HG03354 (cell line): Measurements from ENCODE around the gene CDHR3.
A peak's percentile ranks its signal among the peaks of the same experiment; 100 is the strongest.

Experiments used
- ATAC-seq: cut with Tn5 transposase; IDR thresholded peaks from one replicate; pipeline ENCODE4 v1.9.1; 2021; ENCODE audit warnings: mild to moderate bottlenecking; ENCODE audit not compliant: unreplicated experiment, poor library complexity, severe bottlenecking

CDHR3 gene

GRCh38 chr7:106058928-106059324 is 95.9 kb downstream of the CDHR3 start:
- ATAC-seq = no peak

- no peak for ATAC-seq
Observed at GRCh38 chr7:106059556-106059955, 96.5 kb downstream of the CDHR3 start.

GRCh38 chr7:106060394-106060920 is 97.4 kb downstream of the CDHR3 start:
- no peak for ATAC-seq

- peak; percentile 50 for ATAC-seq
Observed at GRCh38 chr7:106061301-106061979, 98.4 kb downstream of the CDHR3 start.

GRCh38 chr7:106062006-106062405 is 98.9 kb downstream of the CDHR3 start:
- ATAC-seq = no peak

GRCh38 chr7:106062521-106062931 is 99.5 kb downstream of the CDHR3 start:
- ATAC-seq = no peak

- no peak for ATAC-seq
Observed at GRCh38 chr7:106063024-106063423, 100.0 kb downstream of the CDHR3 start.

- ATAC-seq = no peak
Observed at GRCh38 chr7:106063692-106064091, 100.6 kb downstream of the CDHR3 start.

- ATAC-seq = no peak
Observed at GRCh38 chr7:106064316-106064715, 101.3 kb downstream of the CDHR3 start.

- ATAC-seq = no peak
Observed at GRCh38 chr7:106064771-106065574, 101.9 kb downstream of the CDHR3 start.

GRCh38 chr7:106065575-106066500 is 102.8 kb downstream of the CDHR3 start:
- no peak for ATAC-seq

- no peak for ATAC-seq
Observed at GRCh38 chr7:106067678-106068077, 104.6 kb downstream of the CDHR3 start.

- no peak for ATAC-seq
Observed at GRCh38 chr7:106068538-106068961, 105.5 kb downstream of the CDHR3 start.

- no peak for ATAC-seq
Observed at GRCh38 chr7:106068986-106069385, 105.9 kb downstream of the CDHR3 start.

GRCh38 chr7:106069471-106070200 is 106.6 kb downstream of the CDHR3 start:
- no peak for ATAC-seq

GRCh38 chr7:106070201-106070551 is 107.1 kb downstream of the CDHR3 start:
- no peak for ATAC-seq

- no peak for ATAC-seq
Observed at GRCh38 chr7:106070567-106071254, 107.6 kb downstream of the CDHR3 start.

- ATAC-seq = peak; percentile 97
Observed at GRCh38 chr7:106071356-106071998, 108.4 kb downstream of the CDHR3 start.
